H1 (cell line): ENCODE results near the gene NDUFS5. TPM values are rescaled to one million over a fixed set of nuclear protein-coding genes. Genes with fewer than 3 reads are reported as not detected.

Source experiments
- NRF1 ChIP-seq: IDR thresholded peaks from 2 replicates; pipeline ENCODE4 v1.6.1; 2011; ENCODE audit warnings: mild to moderate bottlenecking, low read depth, low read length, improper control_type of control experiment
- RAD21 ChIP-seq, 2 experiments: IDR thresholded peaks in 1 of 2; conservative IDR thresholded peaks in 1 of 2; 2 replicates each; pipeline ENCODE4 v1.6.1; 2011; ENCODE audit warnings: low read depth in 2 of 2, low read length in 2 of 2, improper control_type of control experiment in 1 of 2, inconsistent platforms in 1 of 2, mild to moderate bottlenecking in 1 of 2, moderate library complexity in 1 of 2
- polyA plus RNA-seq, 7 experiments: library from polyadenylated mRNA; depleted of rRNA in 3 of 7; stranded (reverse) in 5 of 7; unstranded in 2 of 7; fragments of >200 nt in 5 of 7; fragments of 200-250 nt in 2 of 7; gene quantifications; 1 replicate in 5 of 7; 2 replicates in 1 of 7; 4 replicates in 1 of 7; pipeline versions ENCODE4 v1.2.1 to v1.2.3, GENCODE V29; 2011 to 2013; ENCODE audit warnings: missing spikeins in 2 of 7, mixed read lengths in 2 of 7
- total RNA-seq: library from RNA; stranded (reverse); fragmentation: NEBNext Ultra II Directional; extraction: Animal tissue kit (Norgen Biotek cat#: 25700); gene quantifications from 2 replicates; pipeline ENCODE4 v1.2.1, GENCODE V29; 2021
- TF ChIP-seq, protein P1 (sequence below): IDR thresholded peaks from 2 replicates; pipeline ENCODE4 v1.6.1; 2011; ENCODE audit warnings: low read length, improper control_type of control experiment

Gene NDUFS5
- total and polyA plus RNA-seq, 2 of the 8 experiments (the other 6 are each of a cell fraction or from before 2014, with no cell fraction given) = 435 to 835 TPM

DNA sequence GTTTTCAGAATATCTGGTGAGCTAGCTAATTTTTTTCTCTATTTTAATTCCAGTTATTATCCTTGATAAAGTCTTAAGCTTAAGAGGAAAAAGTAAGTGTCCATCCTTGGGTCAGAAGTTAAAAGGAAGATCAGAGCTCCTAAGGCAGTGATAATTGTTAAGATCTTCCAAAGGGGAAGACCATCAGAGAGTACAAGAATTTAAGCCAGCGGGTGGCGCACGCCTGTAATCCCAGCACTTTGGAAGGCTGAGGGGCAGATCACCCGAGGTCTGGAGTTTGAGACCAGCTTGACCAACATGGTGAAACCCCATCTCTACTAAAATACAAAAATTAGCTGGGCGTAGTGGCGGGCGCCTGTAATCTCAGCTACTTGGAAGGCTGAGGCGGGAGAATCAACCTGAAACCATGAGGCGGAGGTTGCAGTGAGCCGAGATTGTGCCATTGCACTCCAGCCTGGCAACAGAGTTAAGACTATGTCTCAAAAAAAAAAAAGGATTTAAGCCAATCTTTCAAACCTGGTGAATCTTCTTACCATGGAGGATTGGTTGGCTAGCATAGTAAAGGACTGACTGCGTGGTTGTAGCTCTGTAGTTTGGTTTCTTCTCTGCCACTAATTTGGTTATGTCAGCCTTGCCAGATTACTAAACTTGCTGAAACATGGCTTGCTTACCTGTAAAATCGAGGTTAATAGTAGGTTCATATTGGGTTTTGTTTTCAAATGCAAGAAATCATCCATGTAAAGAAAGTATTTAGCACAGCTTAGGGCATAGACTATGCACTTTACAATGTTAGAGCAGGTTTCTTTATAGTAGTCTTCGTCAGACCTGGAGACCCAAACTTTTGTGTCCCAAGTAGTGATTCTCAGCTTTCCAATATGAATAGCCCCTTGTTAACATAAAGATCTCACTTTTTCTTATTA, 19.2 kb upstream of the NDUFS5 start (continued):
- TF ChIP-seq RAD21 (IDR thresholded peaks at IDR 0.05 in 1 of 2, conservative IDR thresholded peaks at IDR 0.05 in 1 of 2; ENCODE audit: low read depth in 2 of 2, low read length in 2 of 2) (peak; percentile 9 to 30; a peak in 1 of 4 replicates), NRF1 (no peak)
- TF ChIP-seq, protein P1, sequence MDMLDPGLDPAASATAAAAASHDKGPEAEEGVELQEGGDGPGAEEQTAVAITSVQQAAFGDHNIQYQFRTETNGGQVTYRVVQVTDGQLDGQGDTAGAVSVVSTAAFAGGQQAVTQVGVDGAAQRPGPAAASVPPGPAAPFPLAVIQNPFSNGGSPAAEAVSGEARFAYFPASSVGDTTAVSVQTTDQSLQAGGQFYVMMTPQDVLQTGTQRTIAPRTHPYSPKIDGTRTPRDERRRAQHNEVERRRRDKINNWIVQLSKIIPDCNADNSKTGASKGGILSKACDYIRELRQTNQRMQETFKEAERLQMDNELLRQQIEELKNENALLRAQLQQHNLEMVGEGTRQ = no peak
- TF ChIP-seq, all 59 proteins: peak for 4
